HG03457 (cell line): ENCODE data around the gene MAMDC4.
"Not testable (repeated sequence)": the region's sequence is repeated elsewhere in the genome, so short reads cannot be mapped to it uniquely, and the experiment has no call there.

ENCODE experiments used
- ATAC-seq: cut with Tn5 transposase; IDR thresholded peaks from one replicate; pipeline ENCODE4 v1.9.1; 2021; ENCODE audit warnings: moderate number of reproducible peaks; ENCODE audit not compliant: unreplicated experiment

MAMDC4 gene

GRCh38 chr9:136851941-136852663 lies at the start of gene MAMDC4:
Gene MAMDC4, plus strand, starts transcription at chr9:136852346. Its CDS starts 71 bp downstream, at chr9:136852417.
- no peak for ATAC-seq

- ATAC-seq: not testable (repeated sequence)
Observed at GRCh38 chr9:136803009-136803550, 49.1 kb upstream of the MAMDC4 start.

GRCh38 chr9:136803551-136804508 lies 48.3 kb upstream of the MAMDC4 start:
- no peak for ATAC-seq

- ATAC-seq: no peak
Observed at GRCh38 chr9:136804509-136805206, 47.5 kb upstream of the MAMDC4 start.

- ATAC-seq: no peak
Observed at GRCh38 chr9:136805207-136805740, 46.9 kb upstream of the MAMDC4 start.

GRCh38 chr9:136806067-136806466 lies 46.1 kb upstream of the MAMDC4 start:
- ATAC-seq: no peak

- ATAC-seq: no peak
Observed at GRCh38 chr9:136806631-136807201, 45.4 kb upstream of the MAMDC4 start.

GRCh38 chr9:136807281-136808074 lies 44.7 kb upstream of the MAMDC4 start, which contains the start of gene RABL6:
Gene RABL6, plus strand, starts transcription at chr9:136807948. Its CDS starts 249 bp downstream, at chr9:136808197.
- peak; percentile 55 for ATAC-seq

- peak; percentile 25 for ATAC-seq
Observed at GRCh38 chr9:136808075-136808805, 43.9 kb upstream of the MAMDC4 start.

GRCh38 chr9:136808806-136809158 lies 43.4 kb upstream of the MAMDC4 start:
- ATAC-seq: no peak

GRCh38 chr9:136814725-136815421 lies 37.3 kb upstream of the MAMDC4 start:
- ATAC-seq: no peak

GRCh38 chr9:136815422-136815782 lies 36.7 kb upstream of the MAMDC4 start:
- no peak for ATAC-seq

- ATAC-seq: no peak
Observed at GRCh38 chr9:136820971-136821825, 30.9 kb upstream of the MAMDC4 start.

GRCh38 chr9:136821826-136822544 lies 30.2 kb upstream of the MAMDC4 start:
- no peak for ATAC-seq

GRCh38 chr9:136823136-136824046 lies 28.8 kb upstream of the MAMDC4 start:
- ATAC-seq: no peak
